DMS79 (cell line): ENCODE measurements around the gene GARIN5A.

Source experiments
- DNase-seq: peaks from one replicate; lab custom pipeline; 2025; lab: John Stamatoyannopoulos, UW

Gene GARIN5A

DNA sequence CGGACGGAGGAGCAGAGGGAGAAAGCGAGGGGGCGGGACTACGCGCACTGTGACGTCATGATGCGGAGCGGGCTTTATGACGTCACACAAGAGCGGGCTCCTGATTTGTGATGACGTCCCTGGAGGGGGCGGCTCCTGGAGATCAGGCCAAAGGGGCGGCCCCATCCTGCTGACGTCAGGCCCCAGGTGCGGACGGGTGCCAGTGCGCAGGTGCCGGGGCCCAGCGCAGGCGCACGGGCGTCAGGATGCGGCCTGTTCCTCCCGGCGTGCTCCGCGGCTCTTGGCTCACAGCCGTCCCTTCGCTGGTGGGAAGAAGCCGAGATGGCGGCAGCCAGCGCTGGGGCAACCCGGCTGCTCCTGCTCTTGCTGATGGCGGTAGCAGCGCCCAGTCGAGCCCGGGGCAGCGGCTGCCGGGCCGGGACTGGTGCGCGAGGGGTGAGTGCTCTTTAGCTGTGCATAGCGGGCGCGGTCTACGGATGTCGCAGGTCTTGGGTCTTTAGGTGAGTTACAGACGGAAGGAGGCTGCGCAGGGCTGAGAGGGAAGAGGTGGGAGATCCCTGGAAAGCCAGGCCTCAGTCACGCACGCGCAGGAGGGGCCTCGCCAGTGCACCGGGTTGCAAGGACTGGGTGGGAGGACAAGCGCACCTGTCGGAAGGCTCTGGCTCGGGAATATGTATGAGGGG lies at the start of gene GARIN5A, which contains the start of gene EMC10:
Gene GARIN5A (minus strand): TSS at position 625 of the 683 bp plus-strand sequence. CDS start 460 bp downstream, at position 165.
Gene EMC10 (plus strand): TSS at position 284 of the 683 bp plus-strand sequence. CDS start 38 bp downstream, at position 322.
- peak; percentile 90 for DNase-seq

DNA sequence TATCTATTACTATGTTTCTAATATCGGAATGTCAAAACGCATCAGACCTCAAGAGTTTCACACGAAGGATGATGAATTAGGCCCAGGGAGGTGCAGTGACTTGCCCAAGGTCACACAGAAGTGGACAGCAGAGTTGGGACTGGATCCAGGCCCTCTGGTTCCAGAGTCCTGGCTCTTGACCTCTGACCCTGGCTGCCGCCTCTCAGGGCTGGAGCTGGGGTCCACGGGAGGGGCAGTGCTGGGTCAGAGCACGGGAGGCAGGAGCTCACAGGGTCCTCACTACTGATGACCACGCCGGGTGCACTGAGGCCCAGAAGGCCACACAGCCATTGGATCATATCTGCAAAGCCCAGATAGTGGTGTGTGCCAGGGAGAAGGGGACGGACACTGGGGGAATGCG lies 46.2 kb upstream of the GARIN5A start:
- no peak for DNase-seq

DNA sequence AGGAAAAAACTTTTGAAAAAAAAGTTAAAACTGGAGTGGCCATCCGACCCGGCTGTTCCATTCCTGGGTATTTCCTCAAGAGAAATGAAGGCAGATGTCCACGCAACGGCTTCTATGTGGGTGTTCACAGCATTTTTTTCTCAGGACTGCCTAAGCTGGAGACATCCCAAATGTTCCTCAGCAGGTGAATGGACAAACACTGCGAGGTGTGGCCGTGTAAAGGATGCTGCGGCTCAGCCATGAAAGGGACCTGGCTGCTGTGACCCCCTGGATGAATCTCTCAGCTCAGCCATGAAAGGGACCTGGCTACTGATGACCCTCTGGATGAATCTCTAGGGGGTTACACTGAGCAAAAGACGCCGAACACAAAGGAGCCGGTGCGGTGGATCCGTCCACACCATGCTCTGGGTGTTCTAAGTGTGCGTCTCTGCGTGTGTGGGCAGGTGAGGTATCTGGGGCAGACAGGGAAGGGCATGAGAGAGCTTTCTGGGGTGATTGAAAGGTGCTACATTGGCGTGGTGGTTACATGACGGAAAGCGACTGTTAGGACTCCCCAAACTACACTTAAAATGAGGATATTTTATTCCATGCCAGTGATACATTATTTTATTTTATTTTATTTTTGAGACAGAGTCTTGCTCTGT lies 44.3 kb upstream of the GARIN5A start:
- no peak for DNase-seq

DNA sequence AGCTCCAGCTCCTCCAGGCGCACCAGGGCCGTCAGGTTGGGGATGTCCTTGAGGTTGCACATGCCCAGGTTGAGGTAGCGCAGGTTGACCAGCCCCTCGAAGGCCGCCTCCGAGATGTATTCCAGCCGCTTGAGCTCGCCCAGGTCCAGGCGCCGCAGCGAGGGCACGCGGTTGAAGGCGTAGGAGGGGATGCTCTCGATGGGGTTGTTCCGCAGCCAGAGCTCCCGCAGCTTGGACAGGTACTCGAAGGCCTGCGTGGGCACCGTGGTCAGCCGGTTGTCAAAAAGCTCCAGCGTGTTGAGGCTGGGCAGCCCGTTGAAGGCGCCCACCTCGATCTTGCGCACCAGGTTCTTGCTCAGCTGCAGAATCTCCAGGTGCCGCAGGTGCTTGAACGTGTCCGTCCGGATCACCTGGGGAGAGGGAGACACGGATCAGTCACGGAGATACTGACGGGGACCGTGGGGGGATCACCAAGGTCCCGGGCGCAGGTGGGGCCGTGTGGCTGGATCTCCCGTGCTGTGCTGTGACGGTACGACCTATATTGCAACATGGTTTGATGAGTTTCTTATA lies 42.4 kb upstream of the GARIN5A start:
- DNase-seq, result no peak

DNA sequence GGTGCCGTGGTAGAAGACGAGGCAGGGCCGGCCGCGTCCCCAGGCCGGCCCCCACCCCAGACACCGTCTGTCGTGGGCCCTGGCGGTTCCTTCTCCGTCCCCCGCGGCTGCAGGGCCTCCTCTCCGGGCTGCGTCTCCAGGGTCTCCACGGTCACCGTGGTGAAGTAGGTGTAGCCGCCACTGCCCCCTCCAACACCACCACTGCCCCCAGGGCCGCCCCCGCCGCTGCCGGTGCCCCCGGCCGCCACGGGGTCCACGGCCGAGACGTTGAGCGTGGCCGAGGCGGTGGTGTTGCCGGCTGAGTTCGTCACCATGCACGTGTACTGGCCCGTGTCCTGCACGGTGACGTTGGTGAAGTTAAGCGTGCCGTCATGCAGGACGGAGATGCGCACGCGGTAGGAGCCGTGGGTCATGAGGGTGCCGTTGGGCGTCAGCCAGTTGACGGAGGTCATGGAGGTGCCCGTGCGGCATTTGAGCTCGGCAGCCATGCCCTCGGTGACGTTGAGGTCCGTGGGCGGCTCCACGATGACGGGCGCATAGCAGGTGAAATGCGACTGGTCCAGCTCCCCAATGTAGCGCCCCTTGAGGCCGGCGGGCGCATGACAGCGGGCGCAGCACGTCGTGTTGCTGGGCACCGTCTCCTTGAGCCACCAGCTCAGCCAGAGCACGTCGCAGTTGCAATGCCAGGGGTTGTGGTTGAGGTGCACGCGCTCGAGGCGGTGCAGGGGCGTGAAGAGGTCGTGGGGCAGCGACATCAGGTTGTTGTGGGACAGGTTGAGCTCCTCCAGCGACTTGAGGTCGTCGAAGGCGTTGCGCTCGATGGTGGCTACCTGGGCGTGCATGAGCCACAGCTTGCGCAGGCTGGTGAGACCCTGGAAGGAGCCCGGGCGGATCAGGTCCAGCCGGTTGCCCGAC lies 41.7 kb upstream of the GARIN5A start:
- no peak for DNase-seq

DNA sequence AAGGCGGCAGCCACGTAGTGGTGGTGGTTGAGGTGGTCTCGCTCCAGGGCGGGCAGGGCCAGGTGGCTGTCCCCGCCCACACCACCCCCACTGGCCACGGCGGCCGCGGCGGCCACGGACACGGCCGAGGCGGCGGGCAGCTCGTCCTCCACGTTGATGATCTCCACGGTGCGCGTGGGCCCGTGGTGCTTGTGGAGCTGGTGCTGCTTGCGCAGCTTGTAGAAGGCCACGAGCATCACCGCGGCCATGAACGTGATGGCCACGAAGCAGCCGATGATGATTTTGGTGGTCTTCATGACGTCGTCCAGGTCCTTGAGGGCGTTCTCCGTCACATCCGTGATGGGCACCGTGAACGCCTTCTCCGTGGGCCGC lies 41.0 kb upstream of the GARIN5A start:
- DNase-seq, result no peak

DNA sequence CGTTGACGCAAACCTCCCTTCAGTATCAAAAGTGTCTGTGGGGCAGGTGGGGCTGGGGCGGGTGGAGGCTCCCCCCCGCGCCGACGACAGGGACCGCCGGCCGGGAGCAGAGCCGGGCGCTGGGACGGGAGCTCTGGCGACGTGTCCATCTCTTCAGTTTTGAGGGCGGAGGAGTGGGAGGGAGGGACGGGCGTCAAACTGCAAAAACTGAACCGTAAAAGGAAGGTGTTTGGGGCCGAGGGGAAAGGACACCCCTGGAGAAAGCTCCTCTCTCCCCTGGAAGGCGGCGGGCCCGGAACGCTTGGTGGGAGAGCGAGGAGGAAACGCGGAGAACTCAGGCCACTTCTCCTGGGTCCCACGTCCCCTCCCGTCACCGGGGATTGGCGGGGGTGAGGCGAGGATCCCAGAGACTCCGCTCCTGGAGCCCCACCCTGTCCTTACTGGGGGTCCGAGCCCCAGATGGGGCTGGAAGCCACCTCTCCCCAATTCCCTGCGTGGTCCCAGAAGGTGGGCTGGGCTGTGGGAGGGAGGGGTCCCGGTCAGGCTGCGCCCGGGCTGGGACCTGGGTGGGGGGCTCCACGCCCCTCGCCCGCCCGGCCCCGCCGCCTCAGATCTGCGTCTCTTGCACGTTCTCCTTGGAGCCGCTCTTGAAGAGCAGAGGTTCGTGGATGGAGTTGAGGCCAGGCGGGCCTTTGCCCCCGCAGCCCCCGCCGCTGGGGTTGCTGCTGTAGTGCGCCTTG lies 40.5 kb upstream of the GARIN5A start:
- DNase-seq, result no peak

DNA sequence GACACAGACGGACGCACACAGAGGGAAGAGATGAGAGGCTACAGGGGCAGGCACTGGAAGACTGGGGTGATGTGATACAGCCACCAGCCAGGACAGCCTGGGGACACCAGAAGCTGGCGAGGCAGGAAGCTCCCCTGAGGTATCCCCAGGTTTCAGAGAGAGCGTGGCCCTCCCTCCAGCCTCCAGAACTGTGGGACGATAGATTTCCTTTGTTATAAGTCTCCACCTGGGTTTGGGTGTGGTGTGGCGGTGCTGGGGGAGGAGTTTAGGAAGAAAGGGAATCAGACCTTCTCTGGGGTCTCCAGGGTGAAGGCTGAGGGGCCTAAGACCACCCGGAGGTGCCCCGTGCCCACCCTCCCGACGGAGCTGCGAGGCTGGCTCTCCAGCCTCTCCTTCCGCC lies 39.8 kb upstream of the GARIN5A start:
- no peak for DNase-seq

DNA sequence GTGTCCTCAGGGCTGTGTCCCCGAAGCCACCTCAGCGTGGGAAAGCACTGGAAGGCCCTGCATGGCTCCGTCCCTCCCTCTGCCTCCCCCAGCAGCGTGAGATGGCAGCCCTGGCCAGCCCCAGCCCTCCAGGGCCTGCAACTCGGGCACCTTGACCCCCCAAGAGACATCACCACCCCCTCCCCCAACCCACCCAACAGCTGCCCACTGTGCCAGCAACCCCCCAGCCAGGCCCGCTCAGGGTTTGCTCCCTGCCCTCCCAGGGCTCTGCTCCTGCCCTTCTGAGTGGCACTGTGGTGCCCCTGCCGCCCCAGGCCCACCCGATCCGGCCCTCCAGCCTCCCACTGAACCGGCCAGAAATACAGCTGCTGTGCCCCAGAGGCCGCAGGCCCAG lies 38.5 kb upstream of the GARIN5A start:
- no peak for DNase-seq

DNA sequence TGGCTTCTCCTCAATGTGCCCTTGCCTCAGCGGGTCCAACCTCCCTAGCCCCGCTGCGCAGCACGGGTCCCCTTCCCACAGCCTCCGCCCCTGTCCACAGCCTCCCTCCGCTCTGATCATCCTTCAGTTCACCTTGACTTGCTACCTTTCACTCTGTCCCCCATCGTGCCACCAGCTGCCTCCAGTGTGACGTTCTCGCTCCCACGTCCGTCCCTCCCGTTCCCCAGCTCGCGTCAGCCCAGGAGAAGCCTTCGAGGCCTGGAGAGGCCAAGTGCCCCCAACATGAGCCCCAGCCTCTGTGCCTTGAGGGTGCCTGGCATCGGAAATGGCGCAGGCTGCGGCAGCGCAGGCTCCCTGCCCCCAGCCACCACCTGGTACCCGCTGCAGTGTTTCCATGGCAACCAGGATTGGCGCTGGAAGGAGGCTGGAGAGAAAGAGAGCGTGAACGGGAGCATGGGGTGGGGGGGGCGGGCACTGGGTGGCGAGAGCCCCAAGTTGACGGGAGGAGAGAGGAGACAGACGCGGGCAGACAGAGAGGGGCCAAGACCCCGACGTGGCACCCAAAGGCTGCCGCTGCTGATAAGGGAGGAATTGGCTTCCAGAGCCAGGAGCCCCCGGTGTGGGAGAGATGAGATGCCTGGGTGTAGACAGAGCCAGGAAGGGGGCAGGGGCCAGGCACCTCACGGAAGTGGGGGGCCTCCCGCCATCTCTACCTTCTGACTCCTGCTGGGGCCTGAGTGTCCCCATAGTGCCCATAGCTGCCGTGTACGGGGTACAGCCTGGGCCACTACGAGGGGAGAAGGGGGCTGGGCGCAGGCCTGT lies 37.9 kb upstream of the GARIN5A start:
- DNase-seq, result peak; percentile 70

DNA sequence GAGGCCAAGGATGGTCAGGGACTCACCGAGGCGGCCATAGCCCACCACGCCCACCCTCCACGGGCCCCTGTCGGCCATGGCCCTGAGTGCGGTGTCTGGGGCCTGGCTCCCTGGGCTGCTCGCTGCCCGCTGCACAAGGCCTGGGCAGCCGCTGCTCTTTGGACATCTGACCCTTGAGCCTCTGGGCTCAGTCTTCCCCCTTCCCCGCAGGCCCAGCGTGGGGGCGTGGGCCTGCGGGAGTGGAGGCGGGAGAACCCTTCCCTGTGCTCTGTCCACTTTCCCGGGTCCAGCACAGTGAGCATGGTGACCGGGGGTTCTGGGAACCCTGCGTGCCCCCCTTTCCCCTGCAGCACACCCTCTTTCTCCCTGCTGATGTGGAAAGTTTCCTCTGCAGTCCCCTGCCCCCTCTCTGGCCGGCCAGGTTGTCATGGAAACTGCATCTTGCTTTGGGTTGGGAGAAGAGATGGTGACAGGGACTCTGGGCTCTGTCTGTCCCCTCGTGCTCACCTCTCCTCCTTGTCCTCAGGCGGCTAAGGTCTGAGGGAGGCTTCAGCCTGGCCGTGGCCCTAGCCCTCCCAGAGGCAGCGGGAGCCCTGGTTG lies 37.2 kb upstream of the GARIN5A start, which contains the start of gene ASPDH:
Gene ASPDH (minus strand): TSS at position 168 of the 600 bp plus-strand sequence. CDS start 90 bp downstream, at position 78.
- no peak for DNase-seq

DNA sequence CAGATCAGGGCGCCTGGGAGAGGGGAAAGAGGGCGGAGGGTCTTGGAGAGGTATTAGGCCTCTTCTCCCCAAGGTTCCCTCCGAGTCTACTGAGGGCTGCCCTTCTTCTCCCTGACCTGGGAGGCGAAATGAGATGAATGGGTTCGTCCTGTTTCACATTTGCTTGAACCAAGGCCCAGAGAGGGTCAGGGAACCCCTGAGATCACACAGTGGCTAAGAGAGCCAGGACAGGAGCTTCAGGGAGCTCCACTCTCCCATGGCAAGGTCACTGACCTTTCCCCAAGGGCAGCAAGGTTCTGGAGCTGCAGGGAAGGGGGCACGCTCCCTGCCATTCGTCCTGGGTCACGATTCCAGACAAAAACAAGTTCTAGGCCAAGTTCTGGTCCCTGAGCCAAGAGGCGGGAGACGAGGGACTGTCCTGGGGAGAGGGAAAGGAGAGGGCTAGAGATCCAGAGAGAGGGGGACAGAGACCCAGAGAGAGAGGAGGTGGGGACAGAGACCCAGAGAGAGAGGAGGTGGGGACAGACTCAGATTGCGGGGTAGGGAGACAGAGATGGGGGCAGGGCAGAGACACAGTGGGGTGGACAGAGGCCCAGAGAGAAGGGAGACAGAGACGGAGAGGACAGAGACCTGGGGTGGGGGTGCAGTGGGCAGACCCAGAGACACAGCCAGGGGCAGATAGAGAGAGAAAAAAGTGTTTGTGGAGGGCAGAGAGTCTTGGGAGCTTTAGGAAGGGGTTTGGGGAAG lies 36.5 kb upstream of the GARIN5A start:
- DNase-seq, result no peak

DNA sequence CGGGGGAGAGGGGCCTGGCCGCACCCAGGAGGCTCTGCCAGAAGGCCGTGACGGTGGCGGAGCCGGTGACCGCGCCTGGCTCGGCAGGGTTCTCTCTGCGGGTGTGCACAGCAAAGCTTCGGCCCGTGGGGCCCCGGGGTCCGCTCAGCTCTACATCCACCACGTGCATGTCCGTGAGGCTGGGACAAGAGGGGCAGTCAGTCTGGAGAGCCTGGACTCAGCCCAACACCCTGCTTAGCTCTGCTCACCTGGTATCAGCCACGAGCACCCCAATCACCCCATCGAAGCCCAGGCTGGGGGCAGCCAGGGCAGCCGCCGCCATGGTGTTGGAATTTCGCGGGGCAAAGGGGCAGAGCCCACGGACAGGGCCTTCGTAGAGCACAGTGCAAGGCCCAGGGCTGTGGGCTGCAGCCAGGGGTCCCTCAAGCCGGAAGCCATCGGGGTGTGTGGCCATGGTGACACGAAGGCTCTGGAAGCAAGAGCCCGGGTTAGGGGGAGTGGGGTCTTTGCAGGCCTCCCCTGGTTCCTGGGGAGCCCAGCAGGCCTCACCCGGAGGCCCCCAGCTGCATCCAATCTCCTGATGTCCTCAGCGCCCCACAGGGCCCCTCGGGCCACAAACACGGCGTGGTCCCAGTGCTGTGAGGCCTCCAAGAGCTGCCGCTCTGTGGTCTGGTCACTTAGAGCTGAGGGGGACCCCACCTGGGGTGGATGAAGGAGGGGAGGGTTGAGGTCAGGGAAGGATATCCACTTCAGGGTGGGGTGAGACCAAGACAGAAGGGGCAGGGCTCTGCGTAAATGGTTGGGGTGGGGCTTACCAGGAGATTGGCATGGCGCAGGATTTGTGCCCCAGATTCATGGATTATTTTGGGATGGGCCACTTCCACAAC lies 35.7 kb upstream of the GARIN5A start:
- no peak for DNase-seq

DNA sequence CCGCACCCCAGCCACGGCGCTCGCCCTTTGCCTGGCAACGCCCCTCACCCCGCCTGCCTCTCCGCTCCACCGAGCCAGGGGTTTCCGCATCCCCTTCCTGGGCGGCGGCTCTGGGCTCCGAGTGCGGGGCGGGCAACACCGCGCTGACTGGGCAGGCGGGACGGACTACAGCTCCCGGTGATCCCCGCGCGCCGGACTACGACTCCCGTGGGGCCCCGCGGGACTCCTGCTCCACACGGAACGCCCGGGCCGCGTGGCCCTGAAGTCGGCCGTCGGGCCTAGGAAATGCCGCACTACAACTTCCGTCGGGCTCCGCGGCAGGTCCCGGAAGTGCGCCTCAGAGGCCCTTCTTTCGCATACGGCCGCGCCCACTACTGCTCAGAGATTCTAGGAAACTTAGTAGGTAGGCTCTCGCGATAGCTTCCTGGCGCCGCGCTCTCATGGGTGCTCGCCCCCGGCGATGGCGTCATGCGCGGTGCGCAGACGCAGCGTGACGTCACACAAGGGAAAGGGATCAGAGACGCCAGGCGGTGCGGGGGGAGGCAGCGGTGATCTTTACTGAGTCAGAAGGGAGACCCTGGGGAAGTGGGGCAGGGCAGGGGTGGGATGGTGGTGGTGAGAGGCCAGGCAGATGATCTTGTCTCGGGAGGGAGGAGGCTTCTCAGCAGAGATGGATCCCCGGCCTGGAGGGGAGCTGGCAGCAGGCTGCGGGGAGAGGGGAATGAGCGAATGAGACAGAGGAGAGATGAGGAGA lies 34.6 kb upstream of the GARIN5A start, which contains the start of gene JOSD2:
Gene JOSD2 (minus strand): TSS at position 123 of the 754 bp plus-strand sequence. CDS start 760 bp downstream, outside the sequence.
- peak; percentile 97 for DNase-seq

DNA sequence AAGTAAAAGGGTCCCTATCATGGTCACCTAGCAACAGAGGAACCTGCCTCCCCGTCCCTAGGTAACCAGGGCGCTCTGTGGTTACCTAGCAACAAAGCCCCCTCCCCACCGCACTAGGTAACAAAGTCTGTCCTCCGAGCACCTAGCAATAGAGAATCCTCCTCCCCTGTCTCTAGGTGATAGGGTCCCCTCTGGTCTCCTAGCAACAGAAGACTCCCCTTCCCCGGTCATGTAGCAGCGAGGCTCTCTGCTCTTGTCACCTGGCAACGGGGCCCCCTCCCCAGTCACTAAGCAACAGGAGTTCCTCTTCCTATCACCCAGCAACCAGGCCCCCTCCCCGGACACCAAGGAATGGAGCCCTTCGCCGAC lies 34.0 kb upstream of the GARIN5A start:
- peak; percentile 95 for DNase-seq

DNA sequence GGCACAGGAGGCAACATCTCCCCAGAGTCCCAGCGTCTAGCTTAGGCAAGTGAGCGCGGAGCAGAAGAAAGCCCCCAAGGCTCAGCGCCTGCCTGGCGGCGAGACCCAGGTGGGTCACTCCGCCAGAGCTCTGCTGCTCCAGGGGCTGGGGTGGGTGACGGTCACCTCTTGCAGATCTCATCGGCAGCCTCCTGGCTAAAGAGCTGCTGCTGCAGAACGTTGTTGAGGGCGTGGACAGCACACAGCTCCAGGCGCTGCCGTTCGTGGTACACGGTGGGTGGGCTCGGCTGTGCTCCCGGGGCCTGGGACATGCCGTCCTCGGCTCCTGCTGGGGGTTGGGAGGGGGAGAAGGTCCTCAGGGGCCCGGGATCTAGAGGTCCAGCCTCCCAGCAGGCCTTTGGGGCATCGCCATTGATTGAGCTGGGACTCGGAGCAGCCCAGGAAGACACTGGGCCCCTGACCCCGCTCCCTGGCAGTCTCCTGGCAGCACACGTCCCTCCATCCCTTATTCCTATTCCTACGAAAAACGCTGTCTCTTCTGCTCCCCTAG lies 33.5 kb upstream of the GARIN5A start:
- no peak for DNase-seq

DNA sequence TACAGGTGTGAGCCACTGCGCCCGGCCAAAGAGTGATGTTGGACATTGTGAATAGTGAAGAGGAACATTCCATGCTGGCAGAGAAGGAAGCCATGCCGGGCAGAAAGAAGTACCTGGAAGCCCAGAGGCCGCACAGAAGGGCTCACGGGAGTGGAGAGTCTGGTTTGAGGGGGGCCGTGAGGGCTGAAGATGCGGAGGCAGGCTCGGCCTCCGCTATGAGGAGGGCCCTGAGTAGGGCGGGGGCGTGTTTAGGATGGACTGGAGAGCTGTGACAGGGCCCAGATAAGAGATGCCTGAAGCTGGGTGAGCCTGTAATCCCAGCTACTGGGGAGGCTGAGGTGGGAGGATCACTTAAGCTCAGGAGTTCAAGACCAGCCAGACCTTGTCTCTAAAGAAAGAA lies 32.7 kb upstream of the GARIN5A start:
- no peak for DNase-seq
